ENCODE results near the gene LYAR.
A peak's percentile ranks its signal among the peaks of the same experiment; 100 is the strongest.
"Not testable (repeated sequence)": the region's sequence is repeated elsewhere in the genome, so short reads cannot be mapped to it uniquely, and the experiment has no call there.

LYAR gene

GRCh38 chr4:4259484-4260100, 30.4 kb downstream of the LYAR start:
- no peak for DNase-seq

- DNase-seq: not testable (repeated sequence)
These were observed 32.2 kb downstream of the LYAR start for GRCh38 chr4:4257705-4258104.

GRCh38 chr4:4256799-4257198, 33.2 kb downstream of the LYAR start:
- DNase-seq: no peak

GRCh38 chr4:4254666-4255065, 35.3 kb downstream of the LYAR start:
- DNase-seq: no peak

GRCh38 chr4:4254199-4254598, 35.8 kb downstream of the LYAR start:
- DNase-seq: no peak

GRCh38 chr4:4249866-4250265, 40.1 kb downstream of the LYAR start:
- no peak for DNase-seq

GRCh38 chr4:4249342-4249741, 40.6 kb downstream of the LYAR start:
- DNase-seq: not testable (repeated sequence)

- DNase-seq: no peak
These were observed 41.1 kb downstream of the LYAR start for GRCh38 chr4:4248885-4249203.

- peak; percentile 65 for DNase-seq
These were observed 41.7 kb downstream of the LYAR start, which contains the start of gene TMEM128 for GRCh38 chr4:4248029-4248884. Gene TMEM128, minus strand, starts transcription at chr4:4248223. Its CDS starts 21 bp downstream, at chr4:4248202.

GRCh38 chr4:4247696-4248028, 42.3 kb downstream of the LYAR start:
- DNase-seq: no peak

GRCh38 chr4:4245172-4245571, 44.8 kb downstream of the LYAR start:
- DNase-seq: no peak

- not testable (repeated sequence) for DNase-seq
These were observed 50.4 kb downstream of the LYAR start for GRCh38 chr4:4239551-4239950.

GRCh38 chr4:4233610-4234009, 56.3 kb downstream of the LYAR start:
- no peak for DNase-seq

GRCh38 chr4:4228356-4228668, 61.6 kb downstream of the LYAR start:
- no peak for DNase-seq

- no peak for DNase-seq
These were observed 62.2 kb downstream of the LYAR start for GRCh38 chr4:4227510-4228355.

GRCh38 chr4:4226606-4227438, 63.1 kb downstream of the LYAR start, which contains the start of gene OTOP1:
Gene OTOP1, minus strand, starts transcription at chr4:4226929. Its CDS starts 65 bp downstream, at chr4:4226864.
- DNase-seq: no peak

- DNase-seq: no peak
These were observed 63.9 kb downstream of the LYAR start for GRCh38 chr4:4225915-4226605.

Data from NCI-H2171 (cell line).